ENCODE data around the gene FBXO8.
A peak's percentile ranks its signal among the peaks of the same experiment; 100 is the strongest.

The FBXO8 gene, protein sequence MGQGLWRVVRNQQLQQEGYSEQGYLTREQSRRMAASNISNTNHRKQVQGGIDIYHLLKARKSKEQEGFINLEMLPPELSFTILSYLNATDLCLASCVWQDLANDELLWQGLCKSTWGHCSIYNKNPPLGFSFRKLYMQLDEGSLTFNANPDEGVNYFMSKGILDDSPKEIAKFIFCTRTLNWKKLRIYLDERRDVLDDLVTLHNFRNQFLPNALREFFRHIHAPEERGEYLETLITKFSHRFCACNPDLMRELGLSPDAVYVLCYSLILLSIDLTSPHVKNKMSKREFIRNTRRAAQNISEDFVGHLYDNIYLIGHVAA

DNA sequence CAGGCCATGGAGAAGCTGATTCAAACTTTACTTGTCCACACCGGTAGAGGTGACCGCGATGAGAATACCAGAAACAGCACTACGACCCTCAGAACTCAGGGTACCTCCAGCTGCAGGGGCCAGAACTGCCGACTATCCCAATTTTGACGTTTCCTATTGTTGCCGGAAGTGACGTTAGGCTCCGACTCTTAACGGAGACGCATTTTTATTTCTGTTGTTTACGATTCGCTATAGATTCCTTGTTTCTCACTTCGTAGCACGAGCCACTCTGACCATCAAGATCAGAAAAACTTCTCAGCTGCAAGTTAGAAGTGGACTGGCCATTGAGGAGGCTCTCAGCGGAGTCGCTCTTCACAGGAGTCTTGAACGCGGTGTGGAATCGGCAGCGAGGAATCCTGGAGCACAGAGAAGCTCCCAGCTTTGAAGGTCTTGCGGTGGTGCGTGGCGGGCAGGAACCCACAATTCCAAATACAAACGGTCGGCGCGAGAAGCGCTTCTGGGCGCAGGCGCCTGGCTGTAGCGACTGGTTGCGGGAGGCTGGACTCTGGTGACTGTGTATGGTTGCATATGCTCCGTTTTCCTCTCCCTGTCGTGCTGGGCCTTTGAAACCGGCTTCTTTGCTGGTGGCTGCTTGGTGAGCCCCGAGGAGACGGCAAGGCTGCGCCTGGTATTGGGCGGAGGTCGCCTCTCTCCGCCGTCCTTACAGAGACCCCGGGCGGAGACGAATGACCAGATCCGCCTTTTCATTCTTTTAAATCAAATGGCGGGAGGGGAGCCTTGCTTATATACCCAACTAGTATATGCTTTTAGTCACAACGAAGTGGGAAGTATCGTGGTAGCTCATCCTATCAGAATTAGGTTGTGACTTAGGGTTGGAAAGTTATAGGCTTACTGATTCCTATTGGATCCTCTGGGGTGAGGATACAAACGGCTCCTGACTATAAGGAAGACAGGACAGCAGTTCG lies at the start of gene FBXO8, which contains the start of gene CEP44:
FBXO8 (minus strand) TSS at position 161 of the 965 bp plus-strand sequence. CDS start 20,575 bp downstream, outside the sequence.
CEP44 (plus strand) TSS at position 405 of the 965 bp plus-strand sequence. CDS start 15,211 bp downstream, outside the sequence.
- Mint-ChIP-seq H3K36me3 (peaks cover 22% of the 10 kb centered on the region), H3K27ac (peak within 1 kb of the TSS; percentile 99), H3K9me3 (no peaks in the 10 kb centered on the region), H3K4me3 (peak within 1 kb of the TSS; percentile 97), H3K4me1 (peaks cover 49% of the 10 kb centered on the region)
- DNase-seq (ENCODE audit: low spot score in 2 of 2) (peak; percentile 39 to 83), ATAC-seq (peak; percentile 83)

DNA sequence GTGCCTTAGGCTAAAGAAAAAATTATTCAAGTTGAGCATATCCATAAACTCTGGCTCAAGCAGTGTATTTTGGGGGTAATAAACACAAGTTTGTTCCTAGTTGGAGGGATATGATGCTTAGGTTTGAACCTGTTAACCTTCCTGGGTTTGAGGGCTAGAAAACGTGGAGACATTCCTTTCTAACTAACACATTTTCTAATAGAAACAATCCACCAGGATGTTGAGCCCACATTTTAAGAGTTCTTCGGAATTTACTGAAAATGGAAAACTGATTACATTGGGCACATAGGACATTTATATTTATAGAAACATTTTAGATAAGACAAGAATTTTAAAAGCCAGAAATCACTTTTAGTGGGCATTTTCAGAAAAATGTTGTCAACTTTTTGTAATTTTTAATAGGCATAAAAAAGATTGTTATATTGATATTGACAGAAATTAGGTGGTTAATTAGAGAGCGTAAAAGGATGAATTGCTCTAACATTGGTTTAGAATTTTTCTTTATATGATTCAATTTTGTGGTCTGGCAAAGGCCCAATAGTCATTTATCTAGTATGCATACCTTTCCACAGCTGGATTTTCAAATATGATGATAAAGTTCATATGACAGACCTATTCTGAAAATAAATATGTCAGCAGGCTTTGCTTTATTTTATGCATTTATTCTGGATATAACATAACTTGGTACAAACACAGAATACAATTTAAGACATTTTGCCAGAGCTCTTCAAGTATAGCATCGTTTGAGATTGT lies 49.5 kb upstream of the FBXO8 start:
- no peaks in the 10 kb centered on the region for H3K4me1 Mint-ChIP-seq
- H3K27ac Mint-ChIP-seq = no peak overlapping the region
- peaks cover 4% of the 10 kb centered on the region for H3K36me3 Mint-ChIP-seq
- no peaks in the 10 kb centered on the region for H3K9me3 Mint-ChIP-seq
- no peak overlapping the region for H3K4me3 Mint-ChIP-seq
- DNase-seq (ENCODE audit: low spot score in 2 of 2) (no peak), ATAC-seq (no peak)

DNA sequence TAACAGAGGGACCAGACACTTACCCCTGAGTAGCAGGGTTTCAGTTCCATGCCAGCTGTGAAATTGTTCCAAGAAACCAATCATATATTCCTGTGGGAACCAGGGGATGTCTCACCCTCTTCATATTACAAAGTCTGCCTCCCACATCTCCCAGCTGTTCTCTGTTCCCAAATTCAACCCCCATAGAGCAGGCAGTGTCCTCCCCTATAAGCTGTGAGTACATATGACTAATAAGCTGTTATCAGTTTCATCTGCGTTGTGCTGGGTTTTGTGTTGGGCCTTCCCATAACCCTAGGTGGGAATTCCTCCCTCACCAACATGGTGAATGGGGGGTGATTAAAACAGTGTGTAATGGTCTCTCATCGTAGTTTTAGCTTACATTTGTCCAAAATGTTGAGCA lies 41.3 kb upstream of the FBXO8 start:
- ATAC-seq (no peak), DNase-seq (ENCODE audit: low spot score in 2 of 2) (no peak)
- H3K4me1 Mint-ChIP-seq = no peaks in the 10 kb centered on the region
- no peaks in the 10 kb centered on the region for H3K9me3 Mint-ChIP-seq
- H3K36me3 Mint-ChIP-seq = no peaks in the 10 kb centered on the region
- H3K27ac Mint-ChIP-seq = no peak overlapping the region
- H3K4me3 Mint-ChIP-seq = no peak overlapping the region

DNA sequence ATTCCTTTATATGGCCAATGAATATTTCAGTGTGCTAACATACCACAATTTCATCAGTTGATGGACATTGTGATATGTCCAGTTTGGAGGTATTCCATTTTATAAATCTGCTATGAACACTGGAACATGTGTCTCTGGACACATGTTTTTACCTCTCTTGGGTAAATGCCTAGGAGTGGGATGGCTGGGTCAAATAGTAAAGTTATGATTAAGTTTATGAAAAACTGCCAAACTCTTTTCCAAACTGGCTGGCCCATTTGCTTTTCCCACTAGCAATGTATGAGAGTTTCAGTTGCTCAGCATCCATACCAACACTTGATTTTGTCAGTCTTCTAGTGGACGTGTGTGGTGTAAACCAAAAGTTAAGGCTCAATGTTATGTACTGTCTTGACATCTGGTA lies 40.8 kb upstream of the FBXO8 start:
- Mint-ChIP-seq H3K36me3 (peaks cover 1% of the 10 kb centered on the region), H3K4me3 (no peak overlapping the region), H3K27ac (no peak overlapping the region), H3K9me3 (no peaks in the 10 kb centered on the region), H3K4me1 (no peaks in the 10 kb centered on the region)
- DNase-seq (ENCODE audit: low spot score in 2 of 2) = no peak
- ATAC-seq = no peak

DNA sequence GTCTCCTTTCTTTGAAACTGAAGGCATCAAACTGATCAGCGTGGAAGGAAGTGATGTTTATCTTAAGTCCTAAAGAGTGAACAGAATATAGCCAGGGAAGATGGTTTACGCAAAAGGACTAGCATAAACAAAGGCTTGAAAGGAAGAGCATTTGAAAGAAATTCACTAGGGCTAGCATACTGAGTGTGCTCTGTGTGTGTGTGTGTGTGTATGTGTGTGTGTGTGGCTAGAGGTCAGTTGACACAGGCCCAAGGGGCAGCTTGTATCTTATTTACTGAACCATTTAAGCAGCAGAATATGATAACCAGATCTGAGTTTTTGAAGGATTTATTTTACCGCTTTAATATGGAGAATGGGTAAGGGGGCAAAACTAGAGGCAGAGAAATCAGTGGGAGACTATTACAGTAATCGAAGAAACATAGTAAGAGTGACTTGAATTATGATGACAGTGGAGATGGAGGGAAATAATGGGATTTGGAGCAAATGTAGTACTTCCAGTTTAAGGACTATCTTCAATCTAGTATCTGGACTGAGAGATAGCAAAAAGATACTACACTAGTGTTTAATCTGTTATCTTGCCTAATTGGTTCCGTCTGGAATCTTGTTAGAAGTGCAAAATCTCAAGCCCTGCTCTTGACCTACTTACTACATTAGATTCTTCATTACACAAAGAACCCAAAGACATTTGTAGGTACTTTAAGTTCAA lies 37.2 kb upstream of the FBXO8 start:
- no peaks in the 10 kb centered on the region for H3K4me1 Mint-ChIP-seq
- no peak for DNase-seq (ENCODE audit: low spot score in 2 of 2)
- H3K4me3 Mint-ChIP-seq = no peak overlapping the region
- H3K27ac Mint-ChIP-seq = no peak overlapping the region
- H3K9me3 Mint-ChIP-seq = no peaks in the 10 kb centered on the region
- peaks cover 7% of the 10 kb centered on the region for H3K36me3 Mint-ChIP-seq
- no peak for ATAC-seq

DNA sequence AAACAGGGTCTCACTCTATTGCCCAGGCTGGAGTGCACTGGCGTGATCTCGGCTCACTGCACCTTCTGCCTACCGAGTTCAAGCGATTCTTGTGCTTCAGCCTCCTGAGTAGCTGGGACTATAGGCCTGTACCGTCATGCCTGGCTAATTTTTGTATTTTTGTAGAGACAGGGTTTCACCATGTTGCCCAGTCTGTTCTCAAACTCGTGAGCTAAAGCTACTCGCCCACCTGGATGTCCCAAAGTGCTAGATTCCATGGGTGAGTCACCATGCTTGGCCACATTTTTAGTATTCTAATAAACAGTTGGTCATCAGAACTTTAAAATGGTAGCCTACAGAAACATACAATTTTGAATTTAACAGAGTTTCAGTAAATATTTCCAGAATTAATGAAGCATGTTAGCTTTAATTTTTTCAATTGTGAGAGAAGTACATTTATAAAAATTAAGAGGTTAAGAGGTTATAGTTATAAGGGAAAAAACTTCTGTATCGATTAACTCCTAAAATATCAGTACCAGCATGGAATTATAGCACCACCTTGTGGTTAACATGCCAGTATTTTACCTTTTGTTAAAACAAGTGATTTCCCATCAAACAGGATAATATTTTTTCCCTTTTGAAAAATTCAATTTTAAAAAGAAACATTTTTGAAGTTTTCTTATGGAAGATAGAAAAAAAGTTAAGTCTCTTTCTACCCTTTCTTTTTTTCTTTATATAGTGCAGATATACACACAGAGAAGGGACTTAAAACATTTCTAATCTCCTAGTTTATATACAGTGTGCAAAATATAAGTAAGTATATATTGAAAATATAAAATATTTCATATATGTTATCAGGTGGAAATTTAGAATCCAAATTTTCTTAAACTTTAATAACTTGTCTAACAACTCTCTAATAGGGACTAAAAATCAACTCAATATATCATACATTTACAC lies 35.6 kb upstream of the FBXO8 start:
- ATAC-seq (no peak), DNase-seq (ENCODE audit: low spot score in 2 of 2) (no peak)
- Mint-ChIP-seq H3K36me3 (peaks cover 14% of the 10 kb centered on the region), H3K9me3 (no peaks in the 10 kb centered on the region), H3K4me3 (no peak overlapping the region), H3K4me1 (no peaks in the 10 kb centered on the region), H3K27ac (no peak overlapping the region)

DNA sequence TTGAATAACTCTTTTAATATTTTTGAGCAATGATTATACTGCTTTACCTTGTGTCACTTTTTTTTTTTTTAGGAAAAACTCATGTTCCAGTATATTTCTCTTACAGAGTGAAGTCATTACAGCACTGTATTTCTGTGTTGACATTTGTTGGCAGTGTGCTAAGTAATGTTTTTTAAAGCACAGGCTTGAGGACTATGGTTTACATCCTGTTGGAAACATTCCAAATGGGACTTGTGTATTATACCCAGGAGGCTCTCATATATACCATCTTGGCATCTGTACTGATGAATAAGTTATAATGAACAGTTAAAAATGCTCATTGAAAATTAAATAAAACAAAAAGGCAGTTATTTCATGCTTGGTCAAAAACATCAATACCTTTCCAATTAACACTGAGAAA lies 34.1 kb upstream of the FBXO8 start:
- ATAC-seq = no peak
- no peak for DNase-seq (ENCODE audit: low spot score in 2 of 2)
- H3K4me1 Mint-ChIP-seq = peaks cover 10% of the 10 kb centered on the region
- H3K9me3 Mint-ChIP-seq = no peaks in the 10 kb centered on the region
- peaks cover 14% of the 10 kb centered on the region for H3K36me3 Mint-ChIP-seq
- H3K27ac Mint-ChIP-seq = no peak overlapping the region
- no peak overlapping the region for H3K4me3 Mint-ChIP-seq

DNA sequence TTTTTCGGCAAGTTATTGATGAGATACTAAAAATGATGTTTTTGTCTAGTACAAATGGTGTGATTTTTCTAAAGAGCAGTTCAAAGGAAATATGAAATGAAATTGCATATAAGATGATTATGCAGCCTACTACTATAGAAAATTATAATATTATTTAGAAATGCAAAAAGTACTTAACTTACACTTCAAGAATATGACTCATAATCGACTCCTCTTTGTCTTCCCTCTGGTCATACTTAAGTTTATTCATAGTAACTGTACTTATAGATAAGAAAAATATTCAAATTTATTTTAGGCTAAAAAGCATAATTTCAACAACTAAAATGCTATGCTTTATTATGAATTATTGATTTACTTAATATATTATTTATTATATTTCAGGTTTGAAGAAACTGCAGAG lies 33.5 kb upstream of the FBXO8 start:
- Mint-ChIP-seq H3K9me3 (no peaks in the 10 kb centered on the region), H3K27ac (no peak overlapping the region), H3K4me1 (peaks cover 10% of the 10 kb centered on the region), H3K4me3 (no peak overlapping the region), H3K36me3 (peaks cover 14% of the 10 kb centered on the region)
- ATAC-seq (no peak), DNase-seq (ENCODE audit: low spot score in 2 of 2) (no peak)

DNA sequence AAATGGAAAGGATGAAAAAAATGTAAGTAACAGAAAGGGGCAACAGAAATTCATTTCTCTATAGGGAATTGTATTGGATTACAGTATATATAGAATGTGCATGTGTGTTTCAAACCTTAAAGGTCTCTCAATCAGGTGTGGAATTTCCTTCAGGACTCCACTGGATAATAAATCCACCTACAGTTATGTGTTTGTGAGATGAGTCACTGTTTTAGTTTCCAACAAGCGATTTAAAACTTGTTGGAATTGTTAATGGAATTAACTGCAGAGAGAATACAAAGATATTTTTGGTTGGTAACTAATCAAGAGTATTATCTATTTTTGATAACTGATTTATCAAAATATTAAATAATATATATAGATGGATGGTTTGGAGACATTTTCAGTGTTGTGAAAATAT lies 33.1 kb upstream of the FBXO8 start:
- no peak overlapping the region for H3K27ac Mint-ChIP-seq
- peaks cover 17% of the 10 kb centered on the region for H3K36me3 Mint-ChIP-seq
- ATAC-seq = no peak

DNA sequence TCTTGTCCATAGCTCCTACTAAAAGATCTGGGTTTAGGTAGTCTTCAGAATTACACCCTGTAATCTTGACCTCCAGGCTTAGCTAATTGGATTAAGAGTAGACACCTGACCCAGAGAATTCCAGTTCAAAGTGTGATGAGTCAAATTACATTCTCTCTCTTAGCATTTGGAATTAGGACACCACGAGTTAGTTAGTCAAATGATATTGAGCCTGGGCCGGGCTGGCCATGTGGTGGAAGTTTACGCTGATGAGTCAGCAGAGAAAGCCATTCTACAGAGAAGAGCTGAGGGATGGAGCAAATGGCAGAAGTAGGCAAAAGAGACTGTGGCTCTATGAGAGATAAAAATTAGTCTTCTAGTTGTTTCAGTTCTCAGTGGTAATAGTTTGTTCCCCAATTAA lies 31.3 kb upstream of the FBXO8 start:
- H3K36me3 Mint-ChIP-seq = peaks cover 29% of the 10 kb centered on the region
- DNase-seq (ENCODE audit: low spot score in 2 of 2) (no peak), ATAC-seq (no peak)
- H3K4me1 Mint-ChIP-seq = peaks cover 10% of the 10 kb centered on the region
- H3K9me3 Mint-ChIP-seq = no peaks in the 10 kb centered on the region
- no peak overlapping the region for H3K27ac Mint-ChIP-seq
- no peak overlapping the region for H3K4me3 Mint-ChIP-seq

More for the DNA sequence above, 33.1 kb upstream of the FBXO8 start:
- H3K9me3 Mint-ChIP-seq = no peaks in the 10 kb centered on the region
- H3K4me1 Mint-ChIP-seq = peaks cover 10% of the 10 kb centered on the region
- DNase-seq (ENCODE audit: low spot score in 2 of 2) = no peak
- no peak overlapping the region for H3K4me3 Mint-ChIP-seq

DNA sequence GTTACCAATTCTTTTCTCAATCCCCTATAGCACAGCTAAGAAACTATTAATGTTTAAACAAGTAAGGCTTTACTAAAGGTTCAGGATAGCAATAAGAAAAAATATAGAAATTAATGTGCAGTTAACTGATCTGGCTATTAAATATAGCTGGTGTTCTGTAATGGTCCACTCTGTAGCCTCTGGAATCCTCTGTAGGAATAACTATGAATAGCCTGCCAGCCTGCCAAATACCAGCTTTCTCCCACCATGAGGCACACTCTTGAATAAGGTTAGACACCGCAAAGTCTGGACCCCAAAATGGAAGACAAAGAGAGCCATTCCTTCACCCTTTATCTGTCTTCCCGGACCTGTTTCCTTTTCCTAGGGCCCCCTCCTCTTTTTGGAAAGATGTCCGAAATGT lies 30.8 kb upstream of the FBXO8 start:
- H3K36me3 Mint-ChIP-seq = peaks cover 29% of the 10 kb centered on the region
- no peaks in the 10 kb centered on the region for H3K9me3 Mint-ChIP-seq
- H3K4me3 Mint-ChIP-seq = no peak overlapping the region
- H3K4me1 Mint-ChIP-seq = peaks cover 10% of the 10 kb centered on the region
- ATAC-seq = no peak
- DNase-seq (ENCODE audit: low spot score in 2 of 2) = no peak
- no peak overlapping the region for H3K27ac Mint-ChIP-seq

DNA sequence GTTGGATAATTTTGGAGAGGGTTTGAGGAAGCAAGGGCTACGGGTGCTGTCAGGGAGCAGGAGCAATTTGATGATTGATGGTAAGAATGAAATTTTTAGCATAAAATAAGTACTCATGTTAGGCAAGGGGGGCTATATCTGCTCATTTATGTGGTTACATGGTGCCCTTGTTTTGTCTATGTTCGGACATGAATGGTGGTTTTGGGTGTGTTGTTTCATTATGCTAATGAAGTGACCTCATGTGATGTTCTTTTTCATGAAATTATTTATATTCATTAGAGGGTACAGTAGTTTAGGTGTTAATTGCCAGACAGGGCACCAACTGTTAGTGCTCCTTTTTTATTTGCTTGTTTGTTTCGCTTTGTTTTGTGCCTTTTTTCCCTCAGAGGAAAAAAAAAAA lies 29.5 kb upstream of the FBXO8 start:
- Mint-ChIP-seq H3K27ac (peak overlapping the region; percentile 23), H3K36me3 (peaks cover 23% of the 10 kb centered on the region), H3K4me1 (peaks cover 10% of the 10 kb centered on the region), H3K9me3 (no peaks in the 10 kb centered on the region), H3K4me3 (no peak overlapping the region)
- ATAC-seq (no peak), DNase-seq (ENCODE audit: low spot score in 2 of 2) (no peak)

DNA sequence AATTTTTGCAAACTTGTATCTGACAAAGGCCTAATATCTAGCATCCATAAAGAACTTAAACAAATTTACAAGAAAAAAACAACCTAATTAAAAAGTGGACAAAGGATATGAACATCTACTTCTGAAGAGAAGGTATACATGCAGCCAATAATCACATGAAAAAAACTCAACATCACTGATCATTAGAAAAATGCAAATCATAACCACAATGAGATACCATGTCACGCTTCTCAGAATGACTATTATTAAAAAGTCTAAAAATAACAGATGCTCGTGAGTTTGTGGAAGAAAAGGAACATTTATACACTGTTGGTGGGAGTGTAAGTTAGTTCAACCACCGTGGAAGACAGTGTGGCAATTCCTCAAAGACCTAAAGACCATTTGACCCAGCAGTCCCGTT lies 24.2 kb upstream of the FBXO8 start:
- no peak for DNase-seq (ENCODE audit: low spot score in 2 of 2)
- ATAC-seq = no peak
- peaks cover 42% of the 10 kb centered on the region for H3K36me3 Mint-ChIP-seq
- H3K27ac Mint-ChIP-seq = no peak overlapping the region
- no peak overlapping the region for H3K4me3 Mint-ChIP-seq
- H3K4me1 Mint-ChIP-seq = peaks cover 2% of the 10 kb centered on the region
- H3K9me3 Mint-ChIP-seq = no peaks in the 10 kb centered on the region

DNA sequence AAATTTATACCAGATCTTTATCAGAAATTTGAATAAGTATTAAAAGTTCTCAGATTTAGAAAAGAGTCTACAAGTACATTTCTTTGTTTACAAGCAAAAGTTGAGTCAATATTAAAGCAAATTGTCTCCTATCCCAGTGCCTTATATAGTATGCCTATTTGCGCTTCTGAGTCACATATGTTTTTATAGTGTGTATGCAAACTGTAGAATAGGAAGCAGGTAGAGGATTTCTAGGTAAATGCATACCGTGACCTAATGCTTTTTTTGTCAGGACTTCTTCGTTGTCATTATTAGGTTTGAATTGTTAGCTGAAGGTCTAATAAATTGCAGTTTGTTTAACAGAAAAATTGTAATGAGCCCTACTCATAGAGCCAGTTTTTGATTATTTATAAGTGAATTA lies 22.5 kb upstream of the FBXO8 start:
- ATAC-seq (no peak), DNase-seq (ENCODE audit: low spot score in 2 of 2) (no peak)
- Mint-ChIP-seq H3K36me3 (peaks cover 51% of the 10 kb centered on the region), H3K9me3 (no peaks in the 10 kb centered on the region), H3K27ac (no peak overlapping the region), H3K4me1 (no peaks in the 10 kb centered on the region), H3K4me3 (no peak overlapping the region)
